Endothelial cell of umbilical vein (primary cell): ENCODE measurements around the gene SETD1A. TPM values are rescaled to one million over a fixed set of nuclear protein-coding genes. Genes with fewer than 3 reads are reported as not detected.

Experiments
- BruUV-seq: library from RNA; stranded (reverse); fragments of 400-500 nt; replicated peaks from 2 replicates; lab custom pipeline; 2021; lab: Mats Ljungman, UMichigan
- CTCF ChIA-PET: fragments of 300-600, 350-600 bp; sonication (Branson Sonifier 250); formaldehyde crosslinking; loops from one replicate; lab custom pipeline; 2021; ENCODE audit warnings: antibody characterized with exemption, inconsistent platforms; lab: Charles Lee
- POLR2A ChIA-PET: fragments of 300-600, 350-600 bp; sonication (Branson Sonifier 250); formaldehyde crosslinking; loops from one replicate; lab custom pipeline; 2021; ENCODE audit warnings: antibody characterized with exemption, inconsistent platforms; lab: Charles Lee
- DNase-seq: peaks from one replicate; pipeline ENCODE4 v3.0.0-alpha.2; 2011; ENCODE audit warnings: low read depth, low spot score
- FAIRE-seq: peaks from 2 replicates; lab custom pipeline; 2011; peaks lifted over from hg19 to GRCh38; lab: Jason Lieb, UNC
- H2AFZ ChIP-seq: 2 replicates; pipeline ENCODE4 v1.6.0; 2012; ENCODE audit warnings: low read depth, low read length, control low read depth, inconsistent platforms
- H3K27ac ChIP-seq: 2 replicates; pipeline ENCODE4 v1.5.1; 2011; ENCODE audit warnings: low read depth, mild to moderate bottlenecking, control low read depth, low read length, moderate library complexity; ENCODE audit not compliant: insufficient read depth
- H3K27me3 ChIP-seq, 2 experiments: 2 replicates each; pipeline versions ENCODE4 v1.6.0 to v1.6.1; 2011; ENCODE audit warnings: low read length in 2 of 2, mixed read lengths in 1 of 2; ENCODE audit not compliant: control insufficient read depth in 2 of 2, insufficient read depth in 2 of 2
- H3K36me3 ChIP-seq, 2 experiments: 2 replicates in 1 of 2; 3 replicates in 1 of 2; pipeline ENCODE4 v1.5.1; 2011; ENCODE audit warnings: low read length in 2 of 2, mild to moderate bottlenecking in 1 of 2, moderate library complexity in 1 of 2; ENCODE audit not compliant: control insufficient read depth in 2 of 2, insufficient read depth in 2 of 2; ENCODE audit errors: extremely low read depth in 1 of 2
- H3K4me1 ChIP-seq: 3 replicates; pipeline ENCODE4 v1.5.1; 2011; ENCODE audit warnings: mild to moderate bottlenecking, low read length; ENCODE audit not compliant: control insufficient read depth, insufficient read depth; ENCODE audit errors: extremely low read depth
- H3K4me2 ChIP-seq: 2 replicates; pipeline ENCODE4 v1.6.1; 2011; ENCODE audit warnings: low read length, control low read depth, mixed read lengths; ENCODE audit not compliant: insufficient read depth
- H3K4me3 ChIP-seq, 3 experiments: fragments of 200-600 bp in 1 of 3; sonication (generic), shearing (Covaris generic) in 1 of 3; replicated peaks in 1 of 3; 2 replicates each; pipeline ENCODE4 v1.5.1; 2011 to 2016; ENCODE audit warnings: control low read depth in 3 of 3, low read length in 3 of 3, mild to moderate bottlenecking in 2 of 3, inconsistent platforms in 1 of 3, low read depth in 1 of 3, moderate library complexity in 1 of 3; ENCODE audit not compliant: insufficient read depth in 1 of 3
- H3K79me2 ChIP-seq: 2 replicates; pipeline ENCODE4 v1.6.0; 2012; ENCODE audit warnings: low read length, inconsistent platforms; ENCODE audit not compliant: control insufficient read depth, insufficient read depth
- H3K9ac ChIP-seq: replicated peaks from 2 replicates; pipeline ENCODE3; 2011; ENCODE audit warnings: low read length, control low read depth; ENCODE audit not compliant: insufficient read depth; ENCODE audit errors: extremely low read depth
- H3K9me1 ChIP-seq: replicated peaks from 3 replicates; pipeline ENCODE4 v1.6.0; 2011; ENCODE audit warnings: mild to moderate bottlenecking, low read length; ENCODE audit not compliant: control insufficient read depth, insufficient read depth; ENCODE audit errors: extremely low read depth
- H3K9me3 ChIP-seq: replicated peaks from 2 replicates; pipeline ENCODE4 v1.5.1; 2012; ENCODE audit warnings: low read length, inconsistent platforms; ENCODE audit not compliant: control insufficient read depth, insufficient read depth
- H4K20me1 ChIP-seq: replicated peaks from 2 replicates; pipeline ENCODE3; 2011; ENCODE audit warnings: mild to moderate bottlenecking, low read length; ENCODE audit not compliant: control insufficient read depth, insufficient read depth; ENCODE audit errors: extremely low read depth
- EZH2 ChIP-seq: IDR thresholded peaks from 2 replicates; pipeline ENCODE4 v1.6.1; 2012; ENCODE audit warnings: borderline replicate concordance, low read depth, mild to moderate bottlenecking, moderate library complexity, low read length, inconsistent platforms; ENCODE audit not compliant: severe bottlenecking
- FOS ChIP-seq: IDR thresholded peaks from 2 replicates; pipeline ENCODE4 v1.6.1; 2011; ENCODE audit warnings: mild to moderate bottlenecking, low read length, moderate library complexity, borderline replicate concordance; ENCODE audit not compliant: insufficient read depth
- GATA2 ChIP-seq: IDR thresholded peaks from 2 replicates; pipeline ENCODE4 v1.7.0; 2011; ENCODE audit warnings: low read depth, mild to moderate bottlenecking, moderate library complexity, mixed read lengths, low read length; ENCODE audit not compliant: insufficient read length, insufficient read depth
- JUN ChIP-seq: IDR thresholded peaks from 2 replicates; pipeline ENCODE4 v1.6.1; 2011; ENCODE audit warnings: borderline replicate concordance, low read depth; ENCODE audit not compliant: insufficient read length, insufficient read depth
- MAX ChIP-seq: IDR thresholded peaks from 2 replicates; pipeline ENCODE4 v1.6.1; 2011; ENCODE audit not compliant: insufficient read depth, insufficient read length
- MYC ChIP-seq: IDR thresholded peaks from one replicate; pipeline ENCODE4 v1.6.1; 2011; ENCODE audit warnings: mild to moderate bottlenecking, low read depth, low read length
- POLR2A ChIP-seq: IDR thresholded peaks from 2 replicates; pipeline ENCODE4 v1.6.1; 2012; ENCODE audit warnings: low read depth, mild to moderate bottlenecking, control low read depth, low read length
- POLR2AphosphoS5 ChIP-seq: IDR thresholded peaks from 2 replicates; pipeline ENCODE4 v1.6.1; 2012; ENCODE audit warnings: low read depth, mild to moderate bottlenecking, control low read depth, low read length, moderate library complexity; ENCODE audit not compliant: insufficient read depth
- dilution Hi-C: fragments of 300-500 bp; cut with MboI; formaldehyde crosslinking; loops from one replicate; pipeline ENCODE4 v1.15.0; 2019; ENCODE audit warnings: low sequenced_read_pairs; ENCODE audit not compliant: extremely low pct_ligation_motif_present
- intact Hi-C: fragments of 100-400 bp; cut with micrococcal nuclease; formaldehyde crosslinking; loops from one replicate; pipeline ENCODE4 v1.10.0; 2022
- polyA plus RNA-seq, 4 experiments: library from polyadenylated mRNA; depleted of rRNA in 3 of 4; stranded (reverse) in 3 of 4; unstranded in 1 of 4; fragments of >200 nt; gene quantifications; 2 replicates each; pipeline versions ENCODE4 v1.2.1 to v1.2.3, GENCODE V29; 2011 to 2012; ENCODE audit warnings: missing spikeins in 1 of 4
- total RNA-seq: library from RNA; stranded (reverse); gene quantifications from 2 replicates; pipeline ENCODE4 v1.2.3, GENCODE V29; 2021
- TF ChIP-seq, protein P1 (sequence below), 2 donors: IDR thresholded peaks; 1 replicate in 1 of 2; 2 replicates in 1 of 2; pipeline ENCODE4 v1.5.1; 2011; ENCODE audit warnings: low read length in 2 of 2, mild to moderate bottlenecking in 2 of 2, moderate library complexity in 2 of 2, control low read depth in 1 of 2, inconsistent platforms in 1 of 2, low read depth in 1 of 2; ENCODE audit not compliant: insufficient read depth in 1 of 2; ENCODE audit errors: extremely low read depth in 1 of 2

SETD1A gene
- total and polyA plus RNA-seq, 2 donors (not counting 3 experiments of a cell fraction or from before 2014, with no cell fraction given) = 3.5 to 21.3 TPM

DNA sequence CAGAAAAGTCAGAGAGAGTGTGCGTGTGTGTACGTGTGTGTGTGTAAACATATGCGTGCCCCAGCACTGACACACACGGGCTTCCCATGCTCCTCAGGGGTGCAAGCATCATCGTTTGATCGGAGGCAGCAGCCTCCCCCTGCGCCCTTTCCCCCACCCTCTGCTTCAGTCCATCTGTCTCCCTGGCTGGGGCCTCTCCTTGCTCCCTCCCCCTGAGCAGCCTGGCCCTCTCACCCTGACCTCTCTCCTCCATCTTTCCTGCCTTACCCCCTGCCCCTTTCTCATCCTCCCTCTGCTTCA lies 48.5 kb downstream of the SETD1A start:
- Histone ChIP-seq H3K27me3 (peaks cover 12 to 19% of the 10 kb centered on the region in 2 experiments), H3K4me1 (no peaks in the 10 kb centered on the region), H3K4me2 (no peak overlapping the region), H3K27ac (no peak overlapping the region), H3K4me3 (no peak overlapping the region), H2AFZ (no peak overlapping the region), H3K9me1 (no peaks in the 10 kb centered on the region), H3K79me2 (no peaks in the 10 kb centered on the region), H3K9me3 (no peaks in the 10 kb centered on the region), H3K36me3 (no peaks in the 10 kb centered on the region), H4K20me1 (no peaks in the 10 kb centered on the region), H3K9ac (no peak overlapping the region)
- ChIA-PET POLR2A (no interaction called here), CTCF (no interaction called here)
- TF ChIP-seq JUN (no peak), POLR2AphosphoS5 (no peak), EZH2 (no peak), FOS (no peak), POLR2A (no peak), MAX (no peak), GATA2 (no peak), MYC (no peak)
- TF ChIP-seq, protein P1, sequence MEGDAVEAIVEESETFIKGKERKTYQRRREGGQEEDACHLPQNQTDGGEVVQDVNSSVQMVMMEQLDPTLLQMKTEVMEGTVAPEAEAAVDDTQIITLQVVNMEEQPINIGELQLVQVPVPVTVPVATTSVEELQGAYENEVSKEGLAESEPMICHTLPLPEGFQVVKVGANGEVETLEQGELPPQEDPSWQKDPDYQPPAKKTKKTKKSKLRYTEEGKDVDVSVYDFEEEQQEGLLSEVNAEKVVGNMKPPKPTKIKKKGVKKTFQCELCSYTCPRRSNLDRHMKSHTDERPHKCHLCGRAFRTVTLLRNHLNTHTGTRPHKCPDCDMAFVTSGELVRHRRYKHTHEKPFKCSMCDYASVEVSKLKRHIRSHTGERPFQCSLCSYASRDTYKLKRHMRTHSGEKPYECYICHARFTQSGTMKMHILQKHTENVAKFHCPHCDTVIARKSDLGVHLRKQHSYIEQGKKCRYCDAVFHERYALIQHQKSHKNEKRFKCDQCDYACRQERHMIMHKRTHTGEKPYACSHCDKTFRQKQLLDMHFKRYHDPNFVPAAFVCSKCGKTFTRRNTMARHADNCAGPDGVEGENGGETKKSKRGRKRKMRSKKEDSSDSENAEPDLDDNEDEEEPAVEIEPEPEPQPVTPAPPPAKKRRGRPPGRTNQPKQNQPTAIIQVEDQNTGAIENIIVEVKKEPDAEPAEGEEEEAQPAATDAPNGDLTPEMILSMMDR (IDR thresholded peaks at IDR 0.05; ENCODE audit: extremely low read depth in 1 of 2, insufficient read depth in 1 of 2, low read depth in 1 of 2, low read length in 2 of 2) = no peak
- FAIRE-seq (no peak), DNase-seq (no peak)
- intact Hi-C loops (no loop called here), dilution Hi-C loops (no loop called here)
- no TSS peak for BruUV-seq
